K562 (cell line): ENCODE results near the gene DGUOK. TPM values are rescaled to one million over a fixed set of nuclear protein-coding genes. Genes with fewer than 3 reads are reported as not detected.

Source experiments
- MAFG ChIP-seq: fragments of 450-650 bp; conservative IDR thresholded peaks from 2 replicates; pipeline ENCODE4 v1.6.1; 2016; ENCODE audit warnings: missing genetic modification characterization, missing compliant biosample characterization
- NR2C2 ChIP-seq, 2 experiments: fragments of 200-800 bp in 1 of 2; sonication (Bioruptor generic) in 1 of 2; sonication (generic) in 1 of 2; formaldehyde crosslinking in 1 of 2; IDR thresholded peaks; 2 replicates each; pipeline versions ENCODE4 v1.6.1 to v1.8.0; 2016 to 2022; ENCODE audit warnings: mild to moderate bottlenecking in 1 of 2, missing compliant biosample characterization in 1 of 2, missing genetic modification characterization in 1 of 2, missing genetic modification reagents in 1 of 2
- POLR2G ChIP-seq: fragments of 200-400 bp; formaldehyde crosslinking; IDR thresholded peaks from 2 replicates; pipeline ENCODE4 v1.6.1; 2017; ENCODE audit warnings: low read depth, mild to moderate bottlenecking, antibody characterized with exemption, low read length, moderate library complexity
- POLR3A ChIP-seq: IDR thresholded peaks from 2 replicates; pipeline ENCODE4 v1.6.1; 2011; ENCODE audit warnings: borderline replicate concordance, mild to moderate bottlenecking, moderate library complexity; ENCODE audit not compliant: insufficient read length, insufficient read depth; ENCODE audit errors: extremely low read depth
- RHOXF2B ChIP-seq: fragments of 250-450 bp; sonication (Bioruptor Pico); conservative IDR thresholded peaks from 2 replicates; pipeline ENCODE4 v1.5.1; 2021
- SIN3B ChIP-seq: fragments of 450-650 bp; IDR thresholded peaks from 2 replicates; pipeline ENCODE4 v1.6.1; 2017; ENCODE audit warnings: low read depth, mild to moderate bottlenecking, moderate library complexity
- ZBTB2 ChIP-seq: fragments of 450-650 bp; IDR thresholded peaks from 2 replicates; pipeline ENCODE4 v1.6.1; 2016; ENCODE audit warnings: antibody characterized with exemption
- ZNF589 ChIP-seq: fragments of 200-800 bp; sonication (Bioruptor generic); IDR thresholded peaks from 2 replicates; pipeline ENCODE4 v1.6.1; 2016; ENCODE audit warnings: low read depth, missing genetic modification characterization, missing compliant biosample characterization
- polyA plus RNA-seq, 8 experiments: library from polyadenylated mRNA; depleted of rRNA in 4 of 8; stranded (reverse) in 5 of 8; unstranded in 3 of 8; fragments of >200 nt; fragmentation: Nextera tagmentation in 2 of 8; fragmentation: Illumina TruSeq in 1 of 8; extraction: Ambion mirVana in 2 of 8; extraction: Trizol in 1 of 8; gene quantifications; 2 replicates each; pipeline versions ENCODE4 v1.2.1 to v1.2.3, GENCODE V29; 2011 to 2014; ENCODE audit warnings: inconsistent platforms in 1 of 8, missing spikeins in 1 of 8
- total RNA-seq, 7 experiments: library from RNA; depleted of rRNA in 6 of 7; stranded (reverse); fragments of >200 nt in 6 of 7; fragmentation: Illumina TruSeq in 2 of 7; extraction: Trizol in 2 of 7; gene quantifications; 2 replicates each; pipeline versions ENCODE4 v1.2.1 to v1.2.3, GENCODE V29; 2011 to 2021; ENCODE audit warnings: low replicate concordance in 1 of 7

DGUOK gene
- total and polyA plus RNA-seq, 9 of the 15 experiments (the other 6 are each of a cell fraction or from before 2014, with no cell fraction given) = 67.0 to 288 (median 126) TPM

GRCh38 chr2:73984922-73985307 lies 58.2 kb downstream of the DGUOK start (continued):
- TF ChIP-seq SIN3B (peak; percentile 5; the same call in 1 of the 2 replicates), POLR3A (no peak), RHOXF2B (no peak), NR2C2 (CRISPR knock-in tag; IDR thresholded peaks at IDR 0.05) (no peak), NR2C2 (tag; IDR thresholded peaks at IDR 0.05) (no peak; the same call in 1 of the 2 replicates), MAFG (tag) (no peak), ZBTB2 (no peak), ZNF589 (CRISPR knock-in tag) (0 out of 2 replicates have a peak, but pooled peaks have one; percentile 10), POLR2G (peak; percentile 68)
